Measurements from ENCODE around the gene PRPF40B. TPM values are rescaled to one million over a fixed set of nuclear protein-coding genes. Genes with fewer than 3 reads are reported as not detected.

The PRPF40B gene
- polyA plus RNA-seq, 1 donor: 18.1 TPM

- DNase-seq: no peak
Measured at GRCh38 chr12:49689237-49689636, 65.9 kb downstream of the PRPF40B start.

- DNase-seq: no peak
Measured at GRCh38 chr12:49689785-49690184, 66.4 kb downstream of the PRPF40B start.

- DNase-seq: no peak
Measured at GRCh38 chr12:49692851-49693250, 69.5 kb downstream of the PRPF40B start.

- DNase-seq: no peak
Measured at GRCh38 chr12:49693931-49694444, 70.6 kb downstream of the PRPF40B start.

Other genes starting within 250 kb of the PRPF40B start
- 2.0 TPM for gene KCNH3, start 84.5 kb upstream of the PRPF40B start, polyA plus RNA-seq (ENCODE audit: insufficient read length)
- 59.6 TPM for gene MCRS1, start 55.4 kb upstream of the PRPF40B start, polyA plus RNA-seq (ENCODE audit: insufficient read length)
- gene FAM186B, start 17.9 kb upstream of the PRPF40B start, polyA plus RNA-seq (ENCODE audit: insufficient read length): 2.7 TPM
- 26.2 TPM for gene FMNL3, start 83.8 kb downstream of the PRPF40B start, polyA plus RNA-seq (ENCODE audit: insufficient read length)
- 268 TPM for gene TMBIM6, start 118.0 kb downstream of the PRPF40B start, polyA plus RNA-seq (ENCODE audit: insufficient read length)
- 56.8 TPM for gene NCKAP5L, start 204.9 kb downstream of the PRPF40B start, polyA plus RNA-seq (ENCODE audit: insufficient read length)
- 5.3 TPM for gene BCDIN3D, start 219.5 kb downstream of the PRPF40B start, polyA plus RNA-seq (ENCODE audit: insufficient read length)

Data from hindlimb muscle (tissue), 1 donor.